ENCODE data around the gene PALS1. TPM values are rescaled to one million over a fixed set of nuclear protein-coding genes. Genes with fewer than 3 reads are reported as not detected.

Gene PALS1
- total and polyA plus RNA-seq, 2 donors from 2014 or later = 20.6 to 33.3 TPM

DNA sequence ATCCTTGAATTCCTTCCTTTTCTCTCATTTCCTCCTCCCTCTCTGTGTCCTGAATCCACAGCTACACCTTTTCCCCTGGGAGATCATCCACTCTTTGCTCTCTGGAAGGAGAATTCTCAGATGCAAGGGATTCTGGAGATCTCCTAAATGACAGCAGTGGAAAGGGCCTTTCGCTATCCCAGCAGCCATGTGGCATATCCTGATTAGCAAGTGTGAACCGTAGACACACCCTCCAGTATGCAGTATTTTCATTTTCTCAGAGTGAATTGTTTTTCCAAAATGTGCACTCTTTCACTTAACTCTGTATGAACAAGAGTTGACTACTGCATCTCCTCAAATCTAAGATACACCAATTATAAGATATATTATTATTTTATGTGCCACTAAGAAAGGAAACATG, 46.0 kb upstream of the PALS1 start:
- TF ChIP-seq, protein P1, sequence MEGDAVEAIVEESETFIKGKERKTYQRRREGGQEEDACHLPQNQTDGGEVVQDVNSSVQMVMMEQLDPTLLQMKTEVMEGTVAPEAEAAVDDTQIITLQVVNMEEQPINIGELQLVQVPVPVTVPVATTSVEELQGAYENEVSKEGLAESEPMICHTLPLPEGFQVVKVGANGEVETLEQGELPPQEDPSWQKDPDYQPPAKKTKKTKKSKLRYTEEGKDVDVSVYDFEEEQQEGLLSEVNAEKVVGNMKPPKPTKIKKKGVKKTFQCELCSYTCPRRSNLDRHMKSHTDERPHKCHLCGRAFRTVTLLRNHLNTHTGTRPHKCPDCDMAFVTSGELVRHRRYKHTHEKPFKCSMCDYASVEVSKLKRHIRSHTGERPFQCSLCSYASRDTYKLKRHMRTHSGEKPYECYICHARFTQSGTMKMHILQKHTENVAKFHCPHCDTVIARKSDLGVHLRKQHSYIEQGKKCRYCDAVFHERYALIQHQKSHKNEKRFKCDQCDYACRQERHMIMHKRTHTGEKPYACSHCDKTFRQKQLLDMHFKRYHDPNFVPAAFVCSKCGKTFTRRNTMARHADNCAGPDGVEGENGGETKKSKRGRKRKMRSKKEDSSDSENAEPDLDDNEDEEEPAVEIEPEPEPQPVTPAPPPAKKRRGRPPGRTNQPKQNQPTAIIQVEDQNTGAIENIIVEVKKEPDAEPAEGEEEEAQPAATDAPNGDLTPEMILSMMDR (IDR thresholded peaks at IDR 0.05; ENCODE audit: borderline replicate concordance, extremely low read depth, insufficient read depth) = no peak
- intact Hi-C loops (cut with DNase I) = no loop called here
- Histone ChIP-seq H3K4me3 (ENCODE audit: low read length in 3 of 3) (no peak overlapping the region), H3K9ac (ENCODE audit: low read length in 3 of 3) (no peak overlapping the region), H3K27me3 (ENCODE audit: control insufficient read depth, insufficient read depth, low read length) (no peaks in the 10 kb centered on the region), H3K27ac (ENCODE audit: low read depth in 2 of 2, low read length in 2 of 2) (no peak overlapping the region), H3K4me1 (ENCODE audit: control insufficient read depth in 2 of 3, insufficient read depth in 2 of 3, low read depth in 1 of 3, low read length in 3 of 3) (no peaks in the 10 kb centered on the region), H3K9me3 (ENCODE audit: control insufficient read depth in 2 of 3, insufficient read depth in 1 of 3, low read length in 3 of 3) (no peaks in the 10 kb centered on the region), H3K36me3 (ENCODE audit: control insufficient read depth in 2 of 3, insufficient read depth in 3 of 3, low read length in 3 of 3) (no peaks in the 10 kb centered on the region)
- DNase-seq (no peak), FAIRE-seq (no peak)

DNA sequence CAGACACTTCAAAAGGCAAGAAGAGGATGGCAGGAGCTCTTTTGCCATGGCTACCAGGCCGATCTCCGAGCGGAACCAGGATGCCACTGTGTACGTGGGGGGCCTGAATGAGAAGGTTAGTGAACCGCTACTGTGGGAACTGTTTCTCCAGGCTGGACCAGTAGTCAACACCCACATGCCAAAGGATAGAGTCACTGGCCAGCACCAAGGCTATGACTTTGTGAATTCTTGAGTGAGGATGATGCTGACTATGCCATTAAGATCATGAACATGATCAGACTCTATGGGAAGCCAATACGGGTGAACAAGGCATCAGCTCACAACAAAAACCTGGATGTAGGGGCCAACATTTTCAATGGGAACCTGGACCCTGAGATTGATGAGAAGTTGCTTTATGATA, 42.2 kb upstream of the PALS1 start:
- H3K9me3 ChIP-seq (ENCODE audit: control insufficient read depth in 2 of 3, insufficient read depth in 1 of 3, low read length in 3 of 3) = no peaks in the 10 kb centered on the region
- no peak for DNase-seq
- no peaks in the 10 kb centered on the region for H3K27me3 ChIP-seq (ENCODE audit: control insufficient read depth, insufficient read depth, low read length)
- intact Hi-C loops (cut with DNase I) = no loop called here
- H3K4me3 ChIP-seq (ENCODE audit: low read length in 3 of 3) = no peak overlapping the region
- H3K4me1 ChIP-seq (ENCODE audit: control insufficient read depth in 2 of 3, insufficient read depth in 2 of 3, low read depth in 1 of 3, low read length in 3 of 3) = no peaks in the 10 kb centered on the region
- H3K27ac ChIP-seq (ENCODE audit: low read depth in 2 of 2, low read length in 2 of 2) = no peak overlapping the region
- TF ChIP-seq, protein P1 (IDR thresholded peaks at IDR 0.05; ENCODE audit: borderline replicate concordance, extremely low read depth, insufficient read depth) = no peak
- H3K36me3 ChIP-seq (ENCODE audit: control insufficient read depth in 2 of 3, insufficient read depth in 3 of 3, low read length in 3 of 3) = no peaks in the 10 kb centered on the region
- H3K9ac ChIP-seq (ENCODE audit: low read length in 3 of 3) = no peak overlapping the region
- FAIRE-seq = no peak

DNA sequence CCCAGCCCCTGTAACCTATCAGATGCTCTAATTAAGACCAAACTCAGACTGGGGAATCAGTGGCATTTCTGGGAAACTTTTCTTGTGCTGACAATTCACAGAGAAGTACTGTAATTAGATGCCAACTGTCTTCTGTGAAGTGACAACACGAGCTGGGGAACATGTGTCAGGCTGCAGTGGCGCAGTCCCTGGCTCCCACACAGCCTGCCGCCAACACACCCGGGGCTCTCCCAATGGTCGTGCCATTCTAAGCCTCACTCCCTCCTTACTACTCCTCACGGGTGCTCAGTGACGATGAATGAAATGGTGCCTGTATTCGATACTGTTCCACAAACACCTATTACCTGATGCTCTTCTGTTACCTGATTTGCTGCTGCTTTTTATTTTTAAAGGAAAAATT, 33.4 kb upstream of the PALS1 start:
- H3K9ac ChIP-seq (ENCODE audit: low read length in 3 of 3) = no peak overlapping the region
- H3K27me3 ChIP-seq (ENCODE audit: control insufficient read depth, insufficient read depth, low read length) = no peaks in the 10 kb centered on the region
- no peaks in the 10 kb centered on the region for H3K36me3 ChIP-seq (ENCODE audit: control insufficient read depth in 2 of 3, insufficient read depth in 3 of 3, low read length in 3 of 3)
- intact Hi-C loops (cut with DNase I) = no loop called here
- H3K4me3 ChIP-seq (ENCODE audit: low read length in 3 of 3) = no peak overlapping the region
- DNase-seq = no peak
- no peaks in the 10 kb centered on the region for H3K4me1 ChIP-seq (ENCODE audit: control insufficient read depth in 2 of 3, insufficient read depth in 2 of 3, low read depth in 1 of 3, low read length in 3 of 3)
- no peak for FAIRE-seq
- no peaks in the 10 kb centered on the region for H3K9me3 ChIP-seq (ENCODE audit: control insufficient read depth in 2 of 3, insufficient read depth in 1 of 3, low read length in 3 of 3)
- H3K27ac ChIP-seq (ENCODE audit: low read depth in 2 of 2, low read length in 2 of 2) = no peak overlapping the region
- TF ChIP-seq, protein P1 (IDR thresholded peaks at IDR 0.05; ENCODE audit: borderline replicate concordance, extremely low read depth, insufficient read depth) = no peak

DNA sequence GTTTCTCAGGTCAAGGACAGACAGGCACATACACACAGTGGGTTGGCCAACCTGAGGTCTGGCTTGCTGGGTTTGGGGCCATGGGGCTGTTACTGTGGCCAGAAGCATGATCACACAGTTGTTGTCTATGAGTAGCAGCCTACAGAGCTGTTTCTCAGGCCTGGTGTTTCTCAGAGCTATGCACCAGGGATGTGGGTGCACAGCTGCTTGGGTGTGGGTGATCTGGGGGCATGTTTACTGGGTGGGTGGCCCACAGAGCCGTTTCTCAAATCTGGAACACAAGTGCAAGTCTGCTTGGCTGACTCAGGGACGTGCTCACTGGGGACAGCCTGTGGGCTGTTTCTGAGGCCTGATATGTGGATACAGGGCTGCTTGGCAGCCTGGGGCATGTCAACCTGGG, 23.1 kb upstream of the PALS1 start:
- intact Hi-C loops (cut with DNase I) = no loop called here
- Histone ChIP-seq H3K9ac (ENCODE audit: low read length in 3 of 3) (no peak overlapping the region), H3K27me3 (ENCODE audit: control insufficient read depth, insufficient read depth, low read length) (no peaks in the 10 kb centered on the region), H3K36me3 (ENCODE audit: control insufficient read depth in 2 of 3, insufficient read depth in 3 of 3, low read length in 3 of 3) (no peaks in the 10 kb centered on the region), H3K27ac (ENCODE audit: low read depth in 2 of 2, low read length in 2 of 2) (no peak overlapping the region), H3K4me3 (ENCODE audit: low read length in 3 of 3) (no peak overlapping the region), H3K9me3 (ENCODE audit: control insufficient read depth in 2 of 3, insufficient read depth in 1 of 3, low read length in 3 of 3) (no peaks in the 10 kb centered on the region), H3K4me1 (ENCODE audit: control insufficient read depth in 2 of 3, insufficient read depth in 2 of 3, low read depth in 1 of 3, low read length in 3 of 3) (no peaks in the 10 kb centered on the region)
- TF ChIP-seq, protein P1 (IDR thresholded peaks at IDR 0.05; ENCODE audit: borderline replicate concordance, extremely low read depth, insufficient read depth) = no peak
- no peak for FAIRE-seq
- DNase-seq = no peak

Measured in kidney (tissue), 14 donors.